DOHH2 (cell line): ENCODE data around the gene IRF2.

Experiments
- CTCF ChIP-seq: fragments of 200-600 bp; sonication (generic); IDR thresholded peaks from one replicate; pipeline ENCODE4 v1.5.1; 2014; ENCODE audit warnings: antibody characterized with exemption, mild to moderate bottlenecking, low read depth, low read length; ENCODE audit not compliant: poor library complexity, severe bottlenecking
- EZH2phosphoT487 ChIP-seq: fragments of 200-600 bp; sonication (generic); IDR thresholded peaks from 2 replicates; pipeline ENCODE4 v1.6.1; 2017; ENCODE audit warnings: borderline replicate concordance, mild to moderate bottlenecking, antibody characterized with exemption, low read length, moderate library complexity, mixed read lengths

GRCh38 chr4:184479516-184479950 is 5.2 kb upstream of the IRF2 start:
- TF ChIP-seq CTCF (no peak), EZH2phosphoT487 (no peak)
